ENCODE results near the gene D2HGDH.

- TF ChIP-seq CTCF (conservative IDR thresholded peaks at IDR 0.05; ENCODE audit: low read depth in 2 of 2) (peak in 1 of 2 experiments; percentile 24; a peak in 2 of 4 replicates), POLR2AphosphoS5 (IDR thresholded peaks at IDR 0.05; ENCODE audit: low read depth) (peak; percentile 84), CREB1 (CRISPR knock-in tag; IDR thresholded peaks at IDR 0.05; ENCODE audit: low read depth) (no peak), EZH2 (IDR thresholded peaks at IDR 0.05; ENCODE audit: low read depth, unreplicated experiment) (no peak), ETS1 (IDR thresholded peaks at IDR 0.05) (no peak), REST (IDR thresholded peaks at IDR 0.05; ENCODE audit: unreplicated experiment) (no peak), EZH2phosphoT487 (IDR thresholded peaks at IDR 0.05; ENCODE audit: unreplicated experiment) (no peak), ZNF331 (CRISPR knock-in tag; IDR thresholded peaks at IDR 0.05; ENCODE audit: low read depth) (no peak), ZNF114 (CRISPR knock-in tag; IDR thresholded peaks at IDR 0.05) (no peak)
Observed at GRCh38 chr2:241734208-241734466, 293 bp upstream of the D2HGDH start.
